Measurements from ENCODE around the gene TRIP11. TPM values are rescaled to one million over a fixed set of nuclear protein-coding genes. Genes with fewer than 3 reads are reported as not detected.

Gene TRIP11
- total RNA-seq, 1 donor from 2014 or later: 46.8 TPM

GRCh38 chr14:92026548-92027190 is 13.2 kb downstream of the TRIP11 start:
- H3K27ac Mint-ChIP-seq (ENCODE audit: unreplicated experiment): no peak overlapping the region
- peaks cover 2% of the 10 kb centered on the region for H3K27me3 Mint-ChIP-seq (ENCODE audit: unreplicated experiment)
- TF ChIP-seq, protein P1, sequence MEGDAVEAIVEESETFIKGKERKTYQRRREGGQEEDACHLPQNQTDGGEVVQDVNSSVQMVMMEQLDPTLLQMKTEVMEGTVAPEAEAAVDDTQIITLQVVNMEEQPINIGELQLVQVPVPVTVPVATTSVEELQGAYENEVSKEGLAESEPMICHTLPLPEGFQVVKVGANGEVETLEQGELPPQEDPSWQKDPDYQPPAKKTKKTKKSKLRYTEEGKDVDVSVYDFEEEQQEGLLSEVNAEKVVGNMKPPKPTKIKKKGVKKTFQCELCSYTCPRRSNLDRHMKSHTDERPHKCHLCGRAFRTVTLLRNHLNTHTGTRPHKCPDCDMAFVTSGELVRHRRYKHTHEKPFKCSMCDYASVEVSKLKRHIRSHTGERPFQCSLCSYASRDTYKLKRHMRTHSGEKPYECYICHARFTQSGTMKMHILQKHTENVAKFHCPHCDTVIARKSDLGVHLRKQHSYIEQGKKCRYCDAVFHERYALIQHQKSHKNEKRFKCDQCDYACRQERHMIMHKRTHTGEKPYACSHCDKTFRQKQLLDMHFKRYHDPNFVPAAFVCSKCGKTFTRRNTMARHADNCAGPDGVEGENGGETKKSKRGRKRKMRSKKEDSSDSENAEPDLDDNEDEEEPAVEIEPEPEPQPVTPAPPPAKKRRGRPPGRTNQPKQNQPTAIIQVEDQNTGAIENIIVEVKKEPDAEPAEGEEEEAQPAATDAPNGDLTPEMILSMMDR (IDR thresholded peaks at IDR 0.05; ENCODE audit: unreplicated experiment): no peak
- no peak for DNase-seq (ENCODE audit: low spot score)
- peak overlapping the region; percentile 9 for H3K4me3 Mint-ChIP-seq (ENCODE audit: unreplicated experiment)
- H3K4me1 Mint-ChIP-seq (ENCODE audit: unreplicated experiment): peaks cover 7% of the 10 kb centered on the region
- H3K9me3 Mint-ChIP-seq (ENCODE audit: unreplicated experiment): no peaks in the 10 kb centered on the region
- peaks cover 5% of the 10 kb centered on the region for H3K36me3 Mint-ChIP-seq (ENCODE audit: low read depth, unreplicated experiment)

GRCh38 chr14:92022036-92022435 is 17.8 kb downstream of the TRIP11 start:
- peaks cover 5% of the 10 kb centered on the region for H3K36me3 Mint-ChIP-seq (ENCODE audit: low read depth, unreplicated experiment)
- H3K4me1 Mint-ChIP-seq (ENCODE audit: unreplicated experiment): peaks cover 7% of the 10 kb centered on the region
- H3K4me3 Mint-ChIP-seq (ENCODE audit: unreplicated experiment): no peak overlapping the region
- TF ChIP-seq, protein P1 (IDR thresholded peaks at IDR 0.05; ENCODE audit: unreplicated experiment): no peak
- no peak overlapping the region for H3K27ac Mint-ChIP-seq (ENCODE audit: unreplicated experiment)
- no peaks in the 10 kb centered on the region for H3K9me3 Mint-ChIP-seq (ENCODE audit: unreplicated experiment)
- peaks cover 2% of the 10 kb centered on the region for H3K27me3 Mint-ChIP-seq (ENCODE audit: unreplicated experiment)
- DNase-seq (ENCODE audit: low spot score): no peak

GRCh38 chr14:92021523-92021922 is 18.3 kb downstream of the TRIP11 start:
- Mint-ChIP-seq H3K27me3 (ENCODE audit: unreplicated experiment) (peaks cover under 1% of the 10 kb centered on the region), H3K4me1 (ENCODE audit: unreplicated experiment) (peaks cover 3% of the 10 kb centered on the region), H3K27ac (ENCODE audit: unreplicated experiment) (no peak overlapping the region), H3K9me3 (ENCODE audit: unreplicated experiment) (no peaks in the 10 kb centered on the region), H3K4me3 (ENCODE audit: unreplicated experiment) (no peak overlapping the region), H3K36me3 (ENCODE audit: low read depth, unreplicated experiment) (peaks cover 3% of the 10 kb centered on the region)
- TF ChIP-seq, protein P1 (IDR thresholded peaks at IDR 0.05; ENCODE audit: unreplicated experiment): no peak
- no peak for DNase-seq (ENCODE audit: low spot score)

GRCh38 chr14:92014040-92014439 is 25.8 kb downstream of the TRIP11 start:
- H3K9me3 Mint-ChIP-seq (ENCODE audit: unreplicated experiment): no peaks in the 10 kb centered on the region
- H3K4me1 Mint-ChIP-seq (ENCODE audit: unreplicated experiment): no peaks in the 10 kb centered on the region
- peaks cover 1% of the 10 kb centered on the region for H3K27me3 Mint-ChIP-seq (ENCODE audit: unreplicated experiment)
- H3K27ac Mint-ChIP-seq (ENCODE audit: unreplicated experiment): no peak overlapping the region
- DNase-seq (ENCODE audit: low spot score): no peak
- peaks cover 20% of the 10 kb centered on the region for H3K36me3 Mint-ChIP-seq (ENCODE audit: low read depth, unreplicated experiment)
- H3K4me3 Mint-ChIP-seq (ENCODE audit: unreplicated experiment): no peak overlapping the region
- TF ChIP-seq, protein P1 (IDR thresholded peaks at IDR 0.05; ENCODE audit: unreplicated experiment): no peak

GRCh38 chr14:92012121-92012748 is 27.6 kb downstream of the TRIP11 start:
- Mint-ChIP-seq H3K4me1 (ENCODE audit: unreplicated experiment) (no peaks in the 10 kb centered on the region), H3K27me3 (ENCODE audit: unreplicated experiment) (peaks cover 1% of the 10 kb centered on the region), H3K27ac (ENCODE audit: unreplicated experiment) (no peak overlapping the region), H3K4me3 (ENCODE audit: unreplicated experiment) (no peak overlapping the region), H3K36me3 (ENCODE audit: low read depth, unreplicated experiment) (peaks cover 24% of the 10 kb centered on the region), H3K9me3 (ENCODE audit: unreplicated experiment) (no peaks in the 10 kb centered on the region)
- DNase-seq (ENCODE audit: low spot score): no peak
- TF ChIP-seq, protein P1 (IDR thresholded peaks at IDR 0.05; ENCODE audit: unreplicated experiment): no peak

Data from endothelial cell (in vitro differentiated cells).